BE2C (cell line): ENCODE measurements around the gene RNF212B.
"Not testable (repeated sequence)": the region's sequence is repeated elsewhere in the genome, so short reads cannot be mapped to it uniquely, and the experiment has no call there.

Experiments
- DNase-seq: peaks from one replicate; pipeline ENCODE4 v3.0.0-alpha.2; 2020
- H3K27me3 ChIP-seq: fragments of 250-450 bp; sonication (Bioruptor Pico); 2 replicates; pipeline ENCODE4 v1.5.1; 2020; ENCODE audit warnings: mild to moderate bottlenecking
- H3K36me3 ChIP-seq: fragments of 250-450 bp; sonication (Bioruptor Pico); 2 replicates; pipeline ENCODE4 v1.5.1; 2020; ENCODE audit warnings: mild to moderate bottlenecking
- H3K4me1 ChIP-seq: fragments of 250-450 bp; sonication (Bioruptor Pico); 2 replicates; pipeline ENCODE4 v1.5.1; 2020
- H3K4me3 ChIP-seq: 2 replicates; pipeline ENCODE4 v1.5.1; 2011; ENCODE audit warnings: low read depth, low read length
- H3K9me3 ChIP-seq: fragments of 250-450 bp; sonication (Bioruptor Pico); 2 replicates; pipeline ENCODE4 v1.5.1; 2020
- TF ChIP-seq, protein P1 (sequence below): IDR thresholded peaks from 2 replicates; pipeline ENCODE4 v1.5.1; 2012; ENCODE audit warnings: mild to moderate bottlenecking, low read depth, low read length

The RNF212B gene

DNA sequence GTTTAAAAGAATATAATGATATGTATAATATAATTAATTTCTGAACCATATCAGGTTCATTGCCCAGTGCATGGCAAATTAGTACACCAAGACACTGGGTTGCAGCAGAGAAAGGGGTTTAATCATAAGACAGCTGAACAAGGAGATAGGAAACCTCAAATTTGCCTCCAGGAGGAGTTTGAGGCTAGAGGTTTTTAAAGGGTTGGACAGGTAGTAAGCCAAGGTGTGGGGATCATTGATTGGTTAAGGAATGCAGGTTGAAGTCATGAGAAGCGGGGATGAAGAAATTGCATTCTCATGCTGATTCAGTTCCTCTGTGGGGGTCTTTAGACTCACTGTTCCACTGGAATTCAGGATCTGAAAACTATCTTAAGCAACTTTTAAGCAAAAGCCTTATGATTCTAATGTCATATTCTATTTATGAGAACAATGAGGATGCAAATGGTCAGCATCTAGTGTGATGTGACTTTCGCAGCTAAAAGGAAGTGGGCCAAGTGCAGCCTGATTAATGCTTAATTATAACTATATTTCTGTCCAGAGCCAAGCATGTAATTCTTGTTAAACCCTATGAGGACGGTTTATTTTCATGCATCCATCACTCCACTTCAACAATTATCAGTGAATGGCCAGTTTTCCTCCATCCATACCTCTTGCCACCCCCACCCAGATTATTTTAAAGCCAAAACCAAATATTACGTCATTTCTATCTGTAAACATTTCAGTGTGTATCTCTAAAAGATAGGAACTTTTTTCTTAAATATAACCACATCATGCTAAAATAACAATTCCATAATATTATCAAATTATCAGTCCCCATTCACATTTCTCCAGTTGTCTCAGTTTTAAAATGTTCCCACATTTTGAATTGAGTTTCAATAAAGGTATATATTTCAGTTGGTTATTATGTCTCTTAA, 14.9 kb downstream of the RNF212B start:
- H3K4me1 ChIP-seq: no peaks in the 10 kb centered on the region
- H3K4me3 ChIP-seq: no peak overlapping the region
- DNase-seq: no peak
- TF ChIP-seq, protein P1, sequence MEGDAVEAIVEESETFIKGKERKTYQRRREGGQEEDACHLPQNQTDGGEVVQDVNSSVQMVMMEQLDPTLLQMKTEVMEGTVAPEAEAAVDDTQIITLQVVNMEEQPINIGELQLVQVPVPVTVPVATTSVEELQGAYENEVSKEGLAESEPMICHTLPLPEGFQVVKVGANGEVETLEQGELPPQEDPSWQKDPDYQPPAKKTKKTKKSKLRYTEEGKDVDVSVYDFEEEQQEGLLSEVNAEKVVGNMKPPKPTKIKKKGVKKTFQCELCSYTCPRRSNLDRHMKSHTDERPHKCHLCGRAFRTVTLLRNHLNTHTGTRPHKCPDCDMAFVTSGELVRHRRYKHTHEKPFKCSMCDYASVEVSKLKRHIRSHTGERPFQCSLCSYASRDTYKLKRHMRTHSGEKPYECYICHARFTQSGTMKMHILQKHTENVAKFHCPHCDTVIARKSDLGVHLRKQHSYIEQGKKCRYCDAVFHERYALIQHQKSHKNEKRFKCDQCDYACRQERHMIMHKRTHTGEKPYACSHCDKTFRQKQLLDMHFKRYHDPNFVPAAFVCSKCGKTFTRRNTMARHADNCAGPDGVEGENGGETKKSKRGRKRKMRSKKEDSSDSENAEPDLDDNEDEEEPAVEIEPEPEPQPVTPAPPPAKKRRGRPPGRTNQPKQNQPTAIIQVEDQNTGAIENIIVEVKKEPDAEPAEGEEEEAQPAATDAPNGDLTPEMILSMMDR: no peak
- H3K27me3 ChIP-seq: peaks cover 68% of the 10 kb centered on the region
- no peaks in the 10 kb centered on the region for H3K36me3 ChIP-seq
- no peaks in the 10 kb centered on the region for H3K9me3 ChIP-seq

DNA sequence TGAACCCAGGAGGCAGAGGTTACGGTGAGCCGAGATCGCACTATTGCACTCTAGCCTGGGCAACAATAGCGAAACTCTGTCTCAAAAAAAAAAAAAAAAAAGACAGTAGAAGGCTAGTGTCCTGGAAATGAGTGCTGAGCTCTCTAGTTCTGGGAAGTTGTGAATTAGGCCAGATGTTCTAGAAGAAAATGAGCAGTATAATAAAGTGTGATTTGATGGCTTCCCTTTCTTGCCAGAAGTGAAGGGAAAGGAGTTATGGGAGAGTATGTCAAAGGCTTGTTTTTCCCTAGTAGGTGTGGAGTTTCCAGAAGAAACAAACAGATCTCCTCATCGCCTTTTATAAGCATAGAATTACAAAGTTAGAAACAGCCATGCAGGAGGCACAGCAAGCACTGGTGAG, 20.5 kb downstream of the RNF212B start:
- Histone ChIP-seq H3K36me3 (no peaks in the 10 kb centered on the region), H3K27me3 (peaks cover 62% of the 10 kb centered on the region), H3K4me1 (no peaks in the 10 kb centered on the region), H3K9me3 (no peaks in the 10 kb centered on the region), H3K4me3 (no peak overlapping the region)
- DNase-seq: no peak
- TF ChIP-seq, protein P1: no peak

DNA sequence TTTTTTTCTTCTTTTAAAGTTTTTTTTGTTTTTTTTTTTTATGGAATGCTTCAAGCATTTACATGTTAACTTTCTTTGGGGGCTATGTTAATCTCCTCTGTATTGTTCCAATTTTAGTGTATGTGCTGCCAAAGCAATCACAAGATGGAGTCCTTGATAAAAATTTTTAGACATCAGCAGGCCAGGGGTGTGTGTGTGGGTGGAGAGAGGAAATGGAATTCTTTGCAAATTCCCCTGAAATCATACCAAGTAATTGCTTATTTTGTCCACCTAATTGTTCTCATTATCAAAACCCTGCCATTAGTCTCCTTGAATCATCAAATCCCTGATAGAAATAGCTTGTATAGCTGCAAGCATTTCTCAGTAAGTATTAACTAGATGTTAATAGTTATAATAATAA, 21.7 kb downstream of the RNF212B start:
- Histone ChIP-seq H3K27me3 (peaks cover 65% of the 10 kb centered on the region), H3K4me3 (no peak overlapping the region), H3K36me3 (no peaks in the 10 kb centered on the region), H3K4me1 (no peaks in the 10 kb centered on the region), H3K9me3 (no peaks in the 10 kb centered on the region)
- DNase-seq: no peak
- TF ChIP-seq, protein P1: no peak

DNA sequence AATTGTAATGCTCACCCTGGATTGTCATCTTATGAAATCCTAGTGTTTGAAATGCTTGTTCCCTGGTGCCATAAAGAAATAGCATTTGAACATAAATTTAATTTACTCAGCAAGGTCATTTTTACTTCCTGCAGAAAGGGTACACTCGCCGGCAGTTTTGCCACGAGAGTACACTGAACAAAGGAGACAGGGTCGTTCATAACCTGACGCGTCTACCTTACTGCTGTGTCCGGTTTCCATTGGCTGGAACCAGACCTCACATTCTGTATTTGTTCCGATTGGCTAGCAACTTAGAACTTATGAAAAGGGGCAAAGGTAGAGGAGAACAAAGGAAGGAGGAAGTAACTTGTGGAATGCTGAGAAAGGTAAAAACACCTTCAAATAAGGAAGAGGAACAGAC, 23.1 kb downstream of the RNF212B start:
- DNase-seq, H3K4me3 ChIP-seq, H3K36me3 ChIP-seq, H3K4me1 ChIP-seq, H3K9me3 ChIP-seq: not testable (repeated sequence)
- H3K27me3 ChIP-seq: peaks cover 64% of the 10 kb centered on the region

DNA sequence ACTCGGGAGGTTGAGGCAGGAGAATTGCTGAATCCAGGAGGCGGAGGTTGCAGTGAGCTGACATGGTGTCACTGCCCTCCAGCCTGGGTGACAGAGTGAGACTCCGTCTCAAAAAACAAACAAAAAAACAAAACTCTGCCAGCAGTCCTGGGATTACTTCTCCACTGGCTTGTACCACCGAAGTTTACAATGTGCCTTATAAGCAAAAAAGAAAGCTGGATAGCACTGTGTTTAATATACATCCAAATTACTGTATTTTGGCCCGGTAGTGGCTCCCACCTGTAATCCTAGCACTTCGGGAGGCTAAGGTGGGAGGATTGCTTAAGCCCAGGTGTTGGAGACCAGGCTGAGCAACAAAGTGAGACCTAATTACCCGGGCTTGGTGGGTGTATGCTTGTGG, 31.5 kb downstream of the RNF212B start:
- DNase-seq: no peak
- peaks cover 19% of the 10 kb centered on the region for H3K27me3 ChIP-seq
- no peaks in the 10 kb centered on the region for H3K9me3 ChIP-seq
- H3K4me3 ChIP-seq: no peak overlapping the region
- H3K36me3 ChIP-seq: no peaks in the 10 kb centered on the region
- TF ChIP-seq, protein P1: no peak
- peaks cover 7% of the 10 kb centered on the region; the same call in 1 of the 2 replicates for H3K4me1 ChIP-seq

DNA sequence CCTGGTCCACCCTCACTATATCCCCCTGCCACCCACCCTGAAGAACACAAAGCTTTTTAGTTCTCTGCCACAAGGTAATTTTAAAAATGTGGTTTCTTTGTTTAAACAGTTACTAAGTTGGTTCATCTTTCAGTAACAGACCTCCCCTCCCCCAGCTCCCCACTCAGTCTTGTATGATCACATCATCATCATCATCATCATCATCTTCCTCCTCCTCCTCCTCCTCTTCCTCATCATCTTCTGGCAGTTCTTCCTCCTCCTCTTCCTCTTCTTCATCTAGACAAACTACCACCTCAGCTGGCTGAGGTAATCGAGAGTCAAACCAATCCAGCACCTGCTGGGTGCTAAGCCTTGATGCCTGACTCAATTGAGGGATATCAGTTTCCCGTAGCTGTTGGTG, 37.7 kb downstream of the RNF212B start:
- H3K4me3 ChIP-seq: no peak overlapping the region
- H3K9me3 ChIP-seq: no peaks in the 10 kb centered on the region
- peaks cover 14% of the 10 kb centered on the region for H3K27me3 ChIP-seq
- no peaks in the 10 kb centered on the region for H3K4me1 ChIP-seq
- TF ChIP-seq, protein P1: no peak
- H3K36me3 ChIP-seq: no peaks in the 10 kb centered on the region
- no peak for DNase-seq
